Measurements from ENCODE around the gene ZNF507.

DNA sequence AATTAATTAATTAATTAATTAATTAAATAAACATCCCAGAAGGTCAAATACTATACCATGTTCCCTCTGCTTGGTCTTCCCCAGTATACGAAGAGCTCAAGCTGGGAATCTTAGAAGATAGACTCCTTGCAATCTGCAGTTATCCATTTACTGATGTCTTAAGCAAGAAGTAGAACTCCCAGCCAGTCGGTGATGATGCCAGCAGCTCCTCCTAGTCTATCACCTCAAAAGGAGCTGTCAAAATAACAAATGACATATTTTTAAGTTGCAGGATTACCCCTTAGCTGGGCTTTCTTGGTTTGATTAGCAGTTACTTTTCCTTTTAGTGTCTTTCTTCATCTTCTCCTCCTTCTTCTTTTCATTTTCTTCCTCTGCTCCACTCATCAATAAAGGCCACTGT lies 6.0 kb upstream of the ZNF507 start:
- TF ChIP-seq CTCF (IDR thresholded peaks at IDR 0.05) (no peak), POLR2A (IDR thresholded peaks at IDR 0.05) (no peak), POLR2AphosphoS5 (IDR thresholded peaks at IDR 0.05) (no peak)

Measured in transverse colon (tissue), 4 donors.